Measurements from ENCODE around the gene RBCK1. TPM values are rescaled to one million over a fixed set of nuclear protein-coding genes. Genes with fewer than 3 reads are reported as not detected.
A peak's percentile ranks its signal among the peaks of the same experiment; 100 is the strongest.

RBCK1 gene
- total RNA-seq, 1 donor from 2014 or later = 65.2 TPM

GRCh38 chr20:363319-364078 lies 44.6 kb upstream of the RBCK1 start:
- peaks cover 2% of the 10 kb centered on the region for H3K27me3 Mint-ChIP-seq (ENCODE audit: low read depth)
- TF ChIP-seq CTCF (conservative IDR thresholded peaks at IDR 0.05) = no peak
- no peak overlapping the region for H3K4me3 Mint-ChIP-seq
- DNase-seq (ENCODE audit: low read depth, low spot score) = no peak
- H3K4me1 Mint-ChIP-seq = peaks cover 11% of the 10 kb centered on the region
- no peaks in the 10 kb centered on the region for H3K36me3 Mint-ChIP-seq (ENCODE audit: low read depth)
- no peaks in the 10 kb centered on the region for H3K9me3 Mint-ChIP-seq
- H3K27ac Mint-ChIP-seq (ENCODE audit: unreplicated experiment) = no peak overlapping the region

- Mint-ChIP-seq H3K9me3 (no peaks in the 10 kb centered on the region), H3K36me3 (ENCODE audit: low read depth) (no peaks in the 10 kb centered on the region), H3K27ac (ENCODE audit: unreplicated experiment) (peak overlapping the region; percentile 22), H3K4me1 (peaks cover 11% of the 10 kb centered on the region), H3K27me3 (ENCODE audit: low read depth) (peaks cover under 1% of the 10 kb centered on the region), H3K4me3 (no peak overlapping the region)
- TF ChIP-seq CTCF (conservative IDR thresholded peaks at IDR 0.05) = no peak
- no peak for DNase-seq (ENCODE audit: low read depth, low spot score)
These were observed 42.9 kb upstream of the RBCK1 start for GRCh38 chr20:364905-365794.

GRCh38 chr20:366041-366718 lies 41.9 kb upstream of the RBCK1 start:
- no peak for TF ChIP-seq CTCF (conservative IDR thresholded peaks at IDR 0.05)
- H3K27me3 Mint-ChIP-seq (ENCODE audit: low read depth) = no peaks in the 10 kb centered on the region
- H3K36me3 Mint-ChIP-seq (ENCODE audit: low read depth) = no peaks in the 10 kb centered on the region
- H3K27ac Mint-ChIP-seq (ENCODE audit: unreplicated experiment) = no peak overlapping the region
- no peak for DNase-seq (ENCODE audit: low read depth, low spot score)
- no peaks in the 10 kb centered on the region for H3K9me3 Mint-ChIP-seq
- no peak overlapping the region for H3K4me3 Mint-ChIP-seq
- H3K4me1 Mint-ChIP-seq = peaks cover 9% of the 10 kb centered on the region

GRCh38 chr20:366719-367485 lies 41.2 kb upstream of the RBCK1 start:
- Mint-ChIP-seq H3K36me3 (ENCODE audit: low read depth) (no peaks in the 10 kb centered on the region), H3K4me3 (no peak overlapping the region), H3K27ac (ENCODE audit: unreplicated experiment) (no peak overlapping the region), H3K27me3 (ENCODE audit: low read depth) (no peaks in the 10 kb centered on the region), H3K9me3 (no peaks in the 10 kb centered on the region), H3K4me1 (peaks cover 6% of the 10 kb centered on the region)
- no peak for DNase-seq (ENCODE audit: low read depth, low spot score)
- TF ChIP-seq CTCF (conservative IDR thresholded peaks at IDR 0.05) = no peak

GRCh38 chr20:367486-367887 lies 40.6 kb upstream of the RBCK1 start:
- no peak overlapping the region for H3K4me3 Mint-ChIP-seq
- no peak for TF ChIP-seq CTCF (conservative IDR thresholded peaks at IDR 0.05)
- no peaks in the 10 kb centered on the region for H3K27me3 Mint-ChIP-seq (ENCODE audit: low read depth)
- H3K27ac Mint-ChIP-seq (ENCODE audit: unreplicated experiment) = no peak overlapping the region
- no peaks in the 10 kb centered on the region for H3K9me3 Mint-ChIP-seq
- peaks cover 11% of the 10 kb centered on the region for H3K4me1 Mint-ChIP-seq
- DNase-seq (ENCODE audit: low read depth, low spot score) = no peak
- H3K36me3 Mint-ChIP-seq (ENCODE audit: low read depth) = no peaks in the 10 kb centered on the region

All from neural crest cell (in vitro differentiated cells).